ENCODE results near the gene BCO1.

The BCO1 gene

GRCh38 chr16:81286190-81286589 is 47.7 kb downstream of the BCO1 start:
- H3K9ac ChIP-seq: no peak overlapping the region
- TF ChIP-seq Cebpa-rat (IDR thresholded peaks at IDR 0.05): no peak
- no peaks in the 10 kb centered on the region for H3K36me3 ChIP-seq
- no peak overlapping the region for H3K27ac ChIP-seq
- no peaks in the 10 kb centered on the region for H3K4me1 ChIP-seq
- H4K20me1 ChIP-seq: no peaks in the 10 kb centered on the region
- H3K4me2 ChIP-seq: no peak overlapping the region
- no peak overlapping the region for H3K4me3 ChIP-seq
- no peaks in the 10 kb centered on the region for H3K27me3 ChIP-seq
- H3K9me3 ChIP-seq: no peaks in the 10 kb centered on the region

GRCh38 chr16:81291117-81291516 is 52.6 kb downstream of the BCO1 start:
- Histone ChIP-seq H3K36me3 (no peaks in the 10 kb centered on the region), H4K20me1 (no peaks in the 10 kb centered on the region), H3K9ac (no peak overlapping the region), H3K9me3 (no peaks in the 10 kb centered on the region), H3K4me2 (no peak overlapping the region), H3K27me3 (no peaks in the 10 kb centered on the region), H3K4me1 (peaks cover 10% of the 10 kb centered on the region), H3K27ac (no peak overlapping the region), H3K4me3 (no peak overlapping the region)
- no peak for TF ChIP-seq Cebpa-rat (IDR thresholded peaks at IDR 0.05)

- H3K4me3 ChIP-seq: no peak overlapping the region
- no peak overlapping the region for H3K4me2 ChIP-seq
- H3K9ac ChIP-seq: no peak overlapping the region
- H3K9me3 ChIP-seq: no peaks in the 10 kb centered on the region
- no peak for TF ChIP-seq Cebpa-rat (IDR thresholded peaks at IDR 0.05)
- no peaks in the 10 kb centered on the region for H3K36me3 ChIP-seq
- no peaks in the 10 kb centered on the region for H4K20me1 ChIP-seq
- peaks cover 10% of the 10 kb centered on the region for H3K4me1 ChIP-seq
- no peak overlapping the region for H3K27ac ChIP-seq
- H3K27me3 ChIP-seq: no peaks in the 10 kb centered on the region
These were observed 54.4 kb downstream of the BCO1 start for GRCh38 chr16:81292936-81293335.

DNA sequence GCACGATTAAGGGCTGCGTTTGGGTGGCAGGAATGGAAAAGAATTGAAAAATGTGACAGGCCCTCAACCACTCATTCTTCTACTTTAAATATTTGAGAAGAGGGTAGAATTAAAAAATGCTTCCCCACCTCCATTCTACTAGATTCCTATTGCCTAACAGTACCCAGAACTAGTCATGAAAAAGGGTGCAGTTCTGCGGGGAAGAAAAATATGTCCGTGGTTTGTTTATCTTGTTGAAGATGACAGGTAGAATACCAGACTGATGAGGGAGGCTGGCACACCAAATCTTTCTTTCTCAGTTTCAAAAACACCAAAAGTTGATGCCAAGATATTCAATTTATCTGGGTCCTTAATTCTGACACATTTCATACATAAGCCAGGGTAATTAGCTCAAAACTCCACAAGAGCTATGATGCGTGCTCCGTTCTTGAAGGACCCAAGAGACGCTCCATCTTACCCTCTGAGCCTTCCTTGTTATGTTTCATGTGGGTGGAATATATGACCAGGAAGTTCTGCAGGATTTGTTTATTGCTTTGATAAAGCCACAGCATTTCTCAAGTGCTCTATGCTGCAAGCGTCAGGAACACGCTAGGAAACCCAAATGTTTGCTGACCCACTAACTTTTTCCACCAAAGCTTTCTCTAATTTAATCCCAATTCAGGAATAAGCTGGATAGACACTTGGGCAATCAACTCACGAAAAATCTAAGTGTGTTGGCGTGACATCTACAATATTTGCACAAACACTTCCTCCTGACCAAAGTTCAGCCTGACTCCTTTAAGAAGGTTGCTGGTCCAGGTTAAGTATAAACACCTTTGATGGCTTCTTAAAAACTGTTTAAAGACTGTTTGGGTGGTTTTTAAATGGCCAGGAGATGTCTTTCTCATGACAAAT is 55.7 kb downstream of the BCO1 start:
- H3K27ac ChIP-seq: no peak overlapping the region
- no peaks in the 10 kb centered on the region for H4K20me1 ChIP-seq
- TF ChIP-seq Cebpa-rat (IDR thresholded peaks at IDR 0.05): no peak
- H3K27me3 ChIP-seq: no peaks in the 10 kb centered on the region
- no peak overlapping the region for H3K9ac ChIP-seq
- H3K36me3 ChIP-seq: no peaks in the 10 kb centered on the region
- H3K4me3 ChIP-seq: no peak overlapping the region
- no peaks in the 10 kb centered on the region for H3K9me3 ChIP-seq
- H3K4me1 ChIP-seq: peaks cover 10% of the 10 kb centered on the region
- peak overlapping the region; percentile 17; the same call in 1 of the 2 replicates for H3K4me2 ChIP-seq

DNA sequence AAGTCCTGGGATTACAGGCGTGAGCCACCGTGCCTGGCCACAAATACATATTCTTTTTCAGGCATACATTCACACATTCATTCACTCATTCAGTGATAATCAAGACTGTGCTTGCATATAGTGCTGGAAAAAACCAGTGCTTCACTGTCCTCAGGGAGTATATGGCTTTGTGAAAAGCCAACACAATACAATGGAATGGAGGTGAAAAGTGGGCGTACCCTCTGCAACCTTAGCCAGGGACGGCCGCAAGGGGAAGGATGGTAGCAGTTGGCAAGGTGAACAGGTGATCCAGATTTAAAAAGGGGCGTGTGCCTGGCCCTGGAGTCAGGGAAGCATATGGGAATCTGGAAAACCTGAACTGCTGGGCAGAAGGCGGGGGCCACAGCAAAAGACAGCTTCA is 58.1 kb downstream of the BCO1 start:
- Histone ChIP-seq H3K36me3 (no peaks in the 10 kb centered on the region; the same call in 1 of the 2 replicates), H3K9ac (no peak overlapping the region), H3K4me1 (peaks cover 10% of the 10 kb centered on the region), H3K4me3 (no peak overlapping the region), H3K4me2 (no peak overlapping the region), H3K27ac (no peak overlapping the region), H3K9me3 (no peaks in the 10 kb centered on the region), H4K20me1 (no peaks in the 10 kb centered on the region), H3K27me3 (no peaks in the 10 kb centered on the region)
- TF ChIP-seq Cebpa-rat (IDR thresholded peaks at IDR 0.05): no peak

GRCh38 chr16:81307770-81308169 is 69.3 kb downstream of the BCO1 start:
- H3K4me1 ChIP-seq: peaks cover 2% of the 10 kb centered on the region; the same call in 1 of the 2 replicates
- H3K4me2 ChIP-seq: no peak overlapping the region
- no peak for TF ChIP-seq Cebpa-rat (IDR thresholded peaks at IDR 0.05)
- H3K9me3 ChIP-seq: no peaks in the 10 kb centered on the region
- H3K27ac ChIP-seq: no peak overlapping the region
- H3K36me3 ChIP-seq: 0 out of 2 replicates have a peak, but pooled peaks cover 9% of the 10 kb centered on the region
- H3K9ac ChIP-seq: no peak overlapping the region
- H3K27me3 ChIP-seq: no peaks in the 10 kb centered on the region
- peaks cover 42% of the 10 kb centered on the region for H4K20me1 ChIP-seq
- H3K4me3 ChIP-seq: no peak overlapping the region

GRCh38 chr16:81310045-81310644 is 71.7 kb downstream of the BCO1 start:
- no peak overlapping the region for H3K9ac ChIP-seq
- peaks cover 16% of the 10 kb centered on the region for H3K4me1 ChIP-seq
- H3K27me3 ChIP-seq: no peaks in the 10 kb centered on the region
- H3K4me2 ChIP-seq: no peak overlapping the region
- no peak overlapping the region for H3K27ac ChIP-seq
- 0 out of 2 replicates have a peak, but pooled peaks cover 9% of the 10 kb centered on the region for H3K36me3 ChIP-seq
- no peak overlapping the region for H3K4me3 ChIP-seq
- TF ChIP-seq Cebpa-rat (IDR thresholded peaks at IDR 0.05): no peak
- H4K20me1 ChIP-seq: peaks cover 42% of the 10 kb centered on the region
- no peaks in the 10 kb centered on the region for H3K9me3 ChIP-seq

GRCh38 chr16:81311762-81312161 is 73.3 kb downstream of the BCO1 start:
- Histone ChIP-seq H3K9ac (no peak overlapping the region), H3K9me3 (no peaks in the 10 kb centered on the region), H3K4me2 (no peak overlapping the region), H3K27ac (no peak overlapping the region), H4K20me1 (peaks cover 56% of the 10 kb centered on the region), H3K27me3 (no peaks in the 10 kb centered on the region), H3K4me1 (peaks cover 26% of the 10 kb centered on the region), H3K4me3 (no peak overlapping the region), H3K36me3 (0 out of 2 replicates have a peak, but pooled peaks cover 3% of the 10 kb centered on the region)
- no peak for TF ChIP-seq Cebpa-rat (IDR thresholded peaks at IDR 0.05)

DNA sequence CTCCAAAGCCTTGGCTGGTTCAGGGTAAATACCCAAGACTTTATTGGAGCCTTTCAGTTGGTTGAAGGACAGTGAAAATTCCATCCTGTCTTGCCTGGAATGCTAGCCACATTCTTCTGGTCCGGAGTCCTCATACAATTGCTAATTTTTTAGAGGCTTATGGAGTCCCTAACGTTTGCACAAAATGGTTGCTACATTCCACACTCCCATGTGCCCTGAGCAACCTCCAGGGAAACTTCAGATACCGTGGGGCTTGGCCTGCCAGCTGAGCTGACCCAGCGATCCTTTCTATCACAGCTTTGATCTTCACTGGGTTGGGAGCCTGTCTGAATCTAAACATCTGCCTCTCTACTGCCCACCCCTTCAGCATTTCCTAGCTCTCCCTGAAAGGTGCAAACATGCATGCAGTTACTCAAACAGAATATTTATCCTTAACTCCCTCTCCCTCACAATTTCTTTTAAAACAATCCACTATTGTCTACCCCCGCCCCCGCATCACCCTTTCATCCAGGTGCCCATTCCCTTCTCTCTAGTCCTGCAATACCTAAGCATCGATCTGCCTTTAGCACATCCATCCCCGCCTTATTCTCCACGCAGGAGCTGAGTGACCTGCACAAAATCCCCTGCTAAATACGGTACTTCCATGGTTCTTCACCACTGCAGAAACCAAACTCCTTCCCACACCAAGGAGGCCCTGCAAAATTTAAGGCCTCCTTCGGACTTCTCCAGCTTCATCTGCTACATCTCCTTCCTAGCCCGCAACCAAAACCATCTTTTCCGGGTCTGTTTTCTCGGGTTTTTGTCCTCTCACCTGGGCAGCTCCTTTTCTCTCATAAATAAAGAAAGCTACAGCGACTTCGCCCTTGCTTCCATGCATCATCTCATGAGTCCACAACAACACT is 75.5 kb downstream of the BCO1 start:
- Histone ChIP-seq H3K9ac (peak overlapping the region; percentile 86), H3K4me2 (peak overlapping the region; percentile 93), H3K27me3 (no peaks in the 10 kb centered on the region), H3K27ac (peak overlapping the region; percentile 82), H3K9me3 (no peaks in the 10 kb centered on the region), H3K4me1 (peaks cover 30% of the 10 kb centered on the region), H3K4me3 (peak overlapping the region; percentile 97), H3K36me3 (0 out of 2 replicates have a peak, but pooled peaks cover 3% of the 10 kb centered on the region), H4K20me1 (peaks cover 65% of the 10 kb centered on the region)
- no peak for TF ChIP-seq Cebpa-rat (IDR thresholded peaks at IDR 0.05)
